Measurements from ENCODE around the gene COL6A3. TPM values are rescaled to one million over a fixed set of nuclear protein-coding genes. Genes with fewer than 3 reads are reported as not detected.

COL6A3 gene
- total RNA-seq, 1 donor from 2014 or later = 156 TPM

GRCh38 chr2:237312021-237312755 lies 101.8 kb downstream of the COL6A3 start:
- Histone ChIP-seq H3K4me3 (no peak overlapping the region), H3K36me3 (no peaks in the 10 kb centered on the region), H3K27ac (no peak overlapping the region), H3K4me1 (peaks cover 18 to 43% of the 10 kb centered on the region in 2 donors), H3K27me3 (no peaks in the 10 kb centered on the region), H3K9me3 (no peaks in the 10 kb centered on the region)
- TF ChIP-seq, protein P1, sequence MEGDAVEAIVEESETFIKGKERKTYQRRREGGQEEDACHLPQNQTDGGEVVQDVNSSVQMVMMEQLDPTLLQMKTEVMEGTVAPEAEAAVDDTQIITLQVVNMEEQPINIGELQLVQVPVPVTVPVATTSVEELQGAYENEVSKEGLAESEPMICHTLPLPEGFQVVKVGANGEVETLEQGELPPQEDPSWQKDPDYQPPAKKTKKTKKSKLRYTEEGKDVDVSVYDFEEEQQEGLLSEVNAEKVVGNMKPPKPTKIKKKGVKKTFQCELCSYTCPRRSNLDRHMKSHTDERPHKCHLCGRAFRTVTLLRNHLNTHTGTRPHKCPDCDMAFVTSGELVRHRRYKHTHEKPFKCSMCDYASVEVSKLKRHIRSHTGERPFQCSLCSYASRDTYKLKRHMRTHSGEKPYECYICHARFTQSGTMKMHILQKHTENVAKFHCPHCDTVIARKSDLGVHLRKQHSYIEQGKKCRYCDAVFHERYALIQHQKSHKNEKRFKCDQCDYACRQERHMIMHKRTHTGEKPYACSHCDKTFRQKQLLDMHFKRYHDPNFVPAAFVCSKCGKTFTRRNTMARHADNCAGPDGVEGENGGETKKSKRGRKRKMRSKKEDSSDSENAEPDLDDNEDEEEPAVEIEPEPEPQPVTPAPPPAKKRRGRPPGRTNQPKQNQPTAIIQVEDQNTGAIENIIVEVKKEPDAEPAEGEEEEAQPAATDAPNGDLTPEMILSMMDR (IDR thresholded peaks at IDR 0.05) = no peak
- intact Hi-C loops (cut with DNase I) = no loop called here
- DNase-seq (ENCODE audit: low spot score in 2 of 2) = no peak

DNA sequence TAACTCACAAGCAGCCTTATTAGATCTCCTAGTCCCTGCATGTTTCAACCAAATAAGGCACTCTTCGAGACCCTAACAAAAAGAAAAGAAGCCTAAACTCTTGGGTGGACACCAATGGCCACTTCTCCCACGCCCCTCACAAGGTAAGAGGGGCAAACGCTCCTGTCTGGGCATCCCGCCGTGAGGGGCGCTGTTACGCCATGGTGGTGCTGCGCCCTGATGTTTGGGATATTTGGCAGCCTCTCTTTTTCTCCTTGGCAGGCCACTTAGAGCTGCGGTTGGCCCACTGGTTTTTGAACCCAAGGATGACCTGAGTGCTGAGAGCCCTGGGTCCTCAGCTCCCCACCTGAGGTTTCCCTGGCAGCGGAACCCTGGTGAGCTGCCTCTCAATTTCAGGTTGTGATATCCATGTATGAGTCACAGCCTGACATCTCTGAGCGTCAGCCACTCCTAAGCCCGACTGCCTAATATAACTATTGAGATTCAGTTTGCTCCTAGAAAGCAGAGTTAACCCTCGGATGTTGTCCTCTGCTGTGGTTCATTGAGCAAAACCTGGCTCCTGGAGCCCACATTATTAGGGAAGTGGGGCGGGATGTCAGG lies 103.3 kb downstream of the COL6A3 start:
- TF ChIP-seq, protein P1 (IDR thresholded peaks at IDR 0.05) = no peak
- Histone ChIP-seq H3K27ac (no peak overlapping the region), H3K4me3 (no peak overlapping the region)

GRCh38 chr2:237309416-237309815 lies 104.5 kb downstream of the COL6A3 start:
- intact Hi-C loops (cut with DNase I) = no loop called here

More for the DNA sequence above, 103.3 kb downstream of the COL6A3 start:
- intact Hi-C loops (cut with DNase I) = no loop called here
- DNase-seq (ENCODE audit: low spot score in 2 of 2) = no peak
- Histone ChIP-seq H3K36me3 (no peaks in the 10 kb centered on the region), H3K9me3 (no peaks in the 10 kb centered on the region), H3K4me1 (peaks cover 14 to 35% of the 10 kb centered on the region in 2 donors), H3K27me3 (no peaks in the 10 kb centered on the region)

GRCh38 chr2:237309011-237309410 lies 105.0 kb downstream of the COL6A3 start:
- no peaks in the 10 kb centered on the region for H3K36me3 ChIP-seq
- H3K4me3 ChIP-seq = no peak overlapping the region
- peaks cover under 1 to 28% of the 10 kb centered on the region in 2 donors for H3K4me1 ChIP-seq
- DNase-seq (ENCODE audit: low spot score in 2 of 2) = no peak
- H3K27me3 ChIP-seq = no peaks in the 10 kb centered on the region
- peak overlapping the region; percentile 35 to 54 for H3K27ac ChIP-seq
- intact Hi-C loops (cut with DNase I) = no loop called here
- TF ChIP-seq, protein P1 (IDR thresholded peaks at IDR 0.05) = no peak
- no peaks in the 10 kb centered on the region for H3K9me3 ChIP-seq

More at GRCh38 chr2:237309416-237309815, 104.5 kb downstream of the COL6A3 start:
- no peak for DNase-seq (ENCODE audit: low spot score in 2 of 2)
- peaks cover 5 to 31% of the 10 kb centered on the region in 2 donors for H3K4me1 ChIP-seq
- no peaks in the 10 kb centered on the region for H3K27me3 ChIP-seq
- H3K27ac ChIP-seq = peak overlapping the region; percentile 35 to 54
- TF ChIP-seq, protein P1 (IDR thresholded peaks at IDR 0.05) = no peak
- no peaks in the 10 kb centered on the region for H3K9me3 ChIP-seq
- no peaks in the 10 kb centered on the region for H3K36me3 ChIP-seq
- no peak overlapping the region for H3K4me3 ChIP-seq

- no peak overlapping the region for H3K27ac ChIP-seq
- H3K36me3 ChIP-seq = no peaks in the 10 kb centered on the region
- peaks cover 0 to 28% of the 10 kb centered on the region in 2 donors for H3K4me1 ChIP-seq
- intact Hi-C loops (cut with DNase I) = no loop called here
- H3K27me3 ChIP-seq = no peaks in the 10 kb centered on the region
- no peak overlapping the region for H3K4me3 ChIP-seq
- DNase-seq (ENCODE audit: low spot score in 2 of 2) = no peak
- TF ChIP-seq, protein P1 (IDR thresholded peaks at IDR 0.05) = no peak
- no peaks in the 10 kb centered on the region for H3K9me3 ChIP-seq
Measured at GRCh38 chr2:237307474-237307873, 106.5 kb downstream of the COL6A3 start.
